Gastrocnemius medialis (tissue), 4 donors: Measurements from ENCODE around the gene PGAP1. TPM values are rescaled to one million over a fixed set of nuclear protein-coding genes. Genes with fewer than 3 reads are reported as not detected.

Experiments used
- ATAC-seq, 2 donors: fragments of 150-250 bp; one replicate each; pipeline ENCODE4 v1.9.1; 2016
- DNase-seq, 2 donors: peaks; one replicate each; pipeline ENCODE4 v3.0.0-alpha.2; 2019
- H3K27ac ChIP-seq, 4 donors: fragments of 200-600 bp; sonication (generic); 1 replicate in 1 of 4; 2 replicates in 3 of 4; pipeline ENCODE4 v1.5.1; 2016 to 2018; ENCODE audit warnings: mild to moderate bottlenecking in 2 of 4, moderate library complexity in 1 of 4
- H3K27me3 ChIP-seq, 3 donors: fragments of 200-600 bp; sonication (generic) in 2 of 3; 1 replicate in 1 of 3; 2 replicates in 2 of 3; pipeline versions ENCODE4 v1.5.1 to v1.6.0; 2016 to 2019; ENCODE audit warnings: mild to moderate bottlenecking in 1 of 3, moderate library complexity in 1 of 3
- H3K36me3 ChIP-seq, 2 donors: fragments of 200-600 bp; sonication (generic) in 1 of 2; one replicate each; pipeline ENCODE4 v1.5.1; 2017 to 2018
- H3K4me1 ChIP-seq, 2 donors: fragments of 200-600 bp; sonication (generic) in 1 of 2; one replicate each; pipeline ENCODE4 v1.5.1; 2016 to 2017; ENCODE audit warnings: mild to moderate bottlenecking in 2 of 2
- H3K4me3 ChIP-seq, 4 donors: fragments of 200-600 bp; sonication (generic) in 3 of 4; 1 replicate in 1 of 4; 2 replicates in 3 of 4; pipeline ENCODE4 v1.5.1; 2016 to 2019; ENCODE audit warnings: mild to moderate bottlenecking in 2 of 4
- H3K9me3 ChIP-seq, 3 donors: fragments of 200-600 bp; sonication (generic) in 2 of 3; 1 replicate in 1 of 3; 2 replicates in 2 of 3; pipeline ENCODE4 v1.5.1; 2016 to 2019
- CTCF ChIP-seq, 5 experiments: fragments of 450-650 bp in 3 of 5; fragments of 200-600 bp in 2 of 5; sonication (generic) in 2 of 5; IDR thresholded peaks in 4 of 5; conservative IDR thresholded peaks in 1 of 5; 1 replicate in 4 of 5; 2 replicates in 1 of 5; pipeline ENCODE4 v1.5.1; 2016 to 2019; ENCODE audit warnings: antibody characterized with exemption in 5 of 5, mild to moderate bottlenecking in 3 of 5, moderate library complexity in 3 of 5
- POLR2A ChIP-seq, 2 donors: fragments of 450-650 bp; IDR thresholded peaks; one replicate each; pipeline ENCODE4 v1.6.1; 2017; ENCODE audit warnings: antibody characterized with exemption in 2 of 2, mild to moderate bottlenecking in 2 of 2, moderate library complexity in 2 of 2
- in situ Hi-C, 4 donors: fragments of 200-750 bp; cut with MboI; loops; one replicate each; pipeline versions ENCODE4 v1.15.0 to v1.8.0; 2017; ENCODE audit warnings: low sequenced_read_pairs in 4 of 4
- intact Hi-C: fragments of 100-400 bp; cut with DNase I; formaldehyde crosslinking; loops from one replicate; pipeline ENCODE4 v1.15.1; 2023; ENCODE audit warnings: low total_unique reads
- total RNA-seq, 4 donors: library from RNA; depleted of rRNA; stranded (reverse); fragments of >200 nt; gene quantifications; one replicate each; pipeline versions ENCODE4 v1.1.0 to v1.2.3, GENCODE V29; 2016

PGAP1 gene
- total RNA-seq, 4 donors from 2014 or later = 1.3 to 3.7 (median 1.8) TPM

GRCh38 chr2:196900843-196901242, 25.7 kb downstream of the PGAP1 start:
- TF ChIP-seq CTCF (IDR thresholded peaks at IDR 0.05 in 4 of 5, conservative IDR thresholded peaks at IDR 0.05 in 1 of 5) (no peak), POLR2A (IDR thresholded peaks at IDR 0.05) (no peak)
- DNase-seq = no peak
- Histone ChIP-seq H3K4me3 (no peak overlapping the region), H3K36me3 (peaks cover 0 to 7% of the 10 kb centered on the region in 2 donors), H3K27me3 (no peaks in the 10 kb centered on the region), H3K4me1 (no peaks in the 10 kb centered on the region), H3K27ac (no peak overlapping the region), H3K9me3 (no peaks in the 10 kb centered on the region)
- ATAC-seq = no peak
- in situ Hi-C loops = no loop called here
- intact Hi-C loops = no loop called here

GRCh38 chr2:196899976-196900375, 26.5 kb downstream of the PGAP1 start:
- no peak for TF ChIP-seq CTCF (IDR thresholded peaks at IDR 0.05 in 4 of 5, conservative IDR thresholded peaks at IDR 0.05 in 1 of 5)
- no peak for TF ChIP-seq POLR2A (IDR thresholded peaks at IDR 0.05)
- in situ Hi-C loops (no loop called here), intact Hi-C loops (no loop called here)
- ATAC-seq (no peak), DNase-seq (no peak)
- no peak overlapping the region for H3K4me3 ChIP-seq
- peaks cover 0 to 14% of the 10 kb centered on the region in 2 donors for H3K36me3 ChIP-seq
- H3K4me1 ChIP-seq = no peaks in the 10 kb centered on the region
- H3K9me3 ChIP-seq = no peaks in the 10 kb centered on the region
- H3K27me3 ChIP-seq = no peaks in the 10 kb centered on the region
- H3K27ac ChIP-seq = no peak overlapping the region

GRCh38 chr2:196891136-196891535, 35.4 kb downstream of the PGAP1 start:
- intact Hi-C loops (no loop called here), in situ Hi-C loops (no loop called here)
- TF ChIP-seq POLR2A (IDR thresholded peaks at IDR 0.05) (no peak), CTCF (IDR thresholded peaks at IDR 0.05 in 4 of 5, conservative IDR thresholded peaks at IDR 0.05 in 1 of 5) (no peak)
- ATAC-seq (no peak), DNase-seq (no peak)
- H3K4me3 ChIP-seq = no peak overlapping the region
- peaks cover 0 to 25% of the 10 kb centered on the region in 2 donors for H3K36me3 ChIP-seq
- no peaks in the 10 kb centered on the region for H3K4me1 ChIP-seq
- H3K9me3 ChIP-seq = no peaks in the 10 kb centered on the region
- no peaks in the 10 kb centered on the region for H3K27me3 ChIP-seq
- no peak overlapping the region for H3K27ac ChIP-seq

GRCh38 chr2:196887431-196887830, 39.1 kb downstream of the PGAP1 start:
- ATAC-seq = no peak
- H3K27ac ChIP-seq = no peak overlapping the region
- peaks cover 0 to 26% of the 10 kb centered on the region in 2 donors for H3K36me3 ChIP-seq
- no peak overlapping the region for H3K4me3 ChIP-seq
- H3K9me3 ChIP-seq = no peaks in the 10 kb centered on the region
- TF ChIP-seq POLR2A (IDR thresholded peaks at IDR 0.05) (no peak), CTCF (IDR thresholded peaks at IDR 0.05 in 4 of 5, conservative IDR thresholded peaks at IDR 0.05 in 1 of 5) (no peak)
- DNase-seq = no peak
- H3K27me3 ChIP-seq = no peaks in the 10 kb centered on the region
- intact Hi-C loops (no loop called here), in situ Hi-C loops (no loop called here)
- H3K4me1 ChIP-seq = no peaks in the 10 kb centered on the region

- peaks cover 0 to 28% of the 10 kb centered on the region in 2 donors for H3K36me3 ChIP-seq
- no peaks in the 10 kb centered on the region for H3K9me3 ChIP-seq
- no peaks in the 10 kb centered on the region for H3K4me1 ChIP-seq
- DNase-seq = no peak
- H3K27me3 ChIP-seq = no peaks in the 10 kb centered on the region
- no peak overlapping the region for H3K4me3 ChIP-seq
- TF ChIP-seq CTCF (IDR thresholded peaks at IDR 0.05 in 4 of 5, conservative IDR thresholded peaks at IDR 0.05 in 1 of 5) (no peak), POLR2A (IDR thresholded peaks at IDR 0.05) (no peak)
- intact Hi-C loops (no loop called here), in situ Hi-C loops (no loop called here)
- no peak for ATAC-seq
- no peak overlapping the region for H3K27ac ChIP-seq
Observed at GRCh38 chr2:196884368-196884767, 42.1 kb downstream of the PGAP1 start.
